Stimulated activated CD8-positive, alpha-beta memory T cell treated with anti-CD3 and anti-CD28 coated beads, Interleukin-7, amount 100 ng/mL, for 24 hours (primary cell): ENCODE results near the gene SEMA3D.
"Not testable (repeated sequence)": the region's sequence is repeated elsewhere in the genome, so short reads cannot be mapped to it uniquely, and the experiment has no call there.

Experiments used
- DNase-seq: peaks from one replicate; pipeline ENCODE4 v3.0.0-alpha.2; 2020; ENCODE audit warnings: low read depth

Gene SEMA3D

DNA sequence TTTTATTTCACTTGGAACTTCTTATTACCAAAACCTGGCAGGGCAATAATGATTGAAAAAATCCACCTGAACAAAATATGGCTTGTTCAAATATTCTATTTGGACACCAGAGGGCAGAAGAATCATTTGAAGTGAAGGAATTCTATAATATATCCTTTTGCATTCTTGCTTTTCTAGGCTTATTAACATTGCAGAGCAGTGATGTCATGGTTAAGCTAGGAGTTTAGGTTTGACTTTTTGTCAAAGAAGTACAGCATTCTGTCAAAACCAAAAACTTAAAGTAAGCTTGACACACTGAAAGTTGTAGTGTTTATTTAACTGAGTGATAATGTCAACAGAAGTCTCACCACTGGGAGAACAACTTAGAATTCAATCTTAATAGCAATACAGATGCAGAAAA, 156.0 kb downstream of the SEMA3D start:
- no peak for DNase-seq

DNA sequence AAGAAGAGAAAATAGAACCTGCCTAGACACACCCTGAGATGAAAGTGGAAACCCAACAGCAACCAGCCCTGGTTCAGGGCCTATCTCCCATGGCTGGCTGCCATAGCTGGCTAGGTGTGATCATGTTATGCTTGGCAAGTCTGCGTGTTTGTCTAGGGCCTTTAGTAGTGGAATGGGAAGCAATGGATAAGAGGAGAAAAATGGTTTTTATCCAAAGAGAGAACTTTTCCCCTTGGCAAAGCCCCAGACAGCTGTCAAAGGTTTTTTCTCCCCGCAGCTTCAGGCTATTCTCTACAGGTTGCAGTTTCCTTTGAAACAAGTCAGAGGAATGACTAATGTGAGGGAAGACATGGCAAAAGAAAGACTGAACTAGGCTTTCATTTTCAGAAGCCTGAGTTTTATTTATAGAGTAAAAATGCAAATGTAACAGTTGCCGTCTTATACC, 161.5 kb downstream of the SEMA3D start:
- no peak for DNase-seq

DNA sequence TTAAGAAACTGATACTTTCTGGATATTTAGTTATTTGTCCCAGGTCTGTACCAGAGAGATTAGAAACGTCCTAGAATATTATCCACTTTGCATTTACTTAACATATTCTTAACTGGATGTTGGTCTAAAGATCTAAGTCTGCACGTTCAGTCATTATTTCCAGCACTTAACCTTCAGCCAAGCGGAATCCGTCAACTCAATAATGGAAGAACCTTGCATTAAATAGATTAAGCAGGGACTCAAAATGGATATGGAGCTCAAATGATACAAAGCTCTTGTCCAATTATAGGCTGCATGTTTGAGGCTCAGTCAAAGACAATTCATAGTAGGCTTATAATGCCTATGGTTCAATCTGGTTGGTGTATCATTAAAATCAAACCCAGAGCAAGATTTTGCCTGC, 162.9 kb downstream of the SEMA3D start:
- DNase-seq: no peak

DNA sequence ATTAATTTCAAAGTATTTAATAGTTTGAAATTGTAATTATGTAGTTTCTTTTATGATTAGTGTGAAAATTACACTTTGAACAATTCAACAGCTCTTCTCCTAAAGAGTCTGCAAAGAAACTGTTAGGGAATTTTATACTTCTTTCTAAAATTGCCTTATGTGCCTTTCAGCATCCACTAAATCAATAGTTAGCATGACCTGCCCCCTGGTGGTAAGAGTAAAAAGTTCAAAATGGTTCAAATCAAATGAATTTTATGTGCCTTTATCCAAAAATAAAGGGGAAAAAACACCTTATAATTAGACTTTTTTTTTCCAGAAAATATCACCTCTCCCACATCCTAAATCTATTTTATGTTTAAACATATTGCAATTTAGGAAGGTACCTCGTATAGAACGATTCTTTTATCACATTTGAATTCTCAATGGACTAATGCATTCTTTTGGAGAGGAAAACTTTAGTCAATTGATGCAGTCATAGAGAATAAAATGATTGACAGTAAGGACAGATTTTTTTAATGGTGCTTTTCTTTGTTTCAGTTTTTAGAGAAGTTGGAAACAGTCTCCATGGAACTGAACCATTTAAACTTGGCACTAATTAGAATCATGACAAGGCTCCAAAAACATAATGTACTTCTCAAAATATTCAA, 163.7 kb downstream of the SEMA3D start:
- DNase-seq: no peak

DNA sequence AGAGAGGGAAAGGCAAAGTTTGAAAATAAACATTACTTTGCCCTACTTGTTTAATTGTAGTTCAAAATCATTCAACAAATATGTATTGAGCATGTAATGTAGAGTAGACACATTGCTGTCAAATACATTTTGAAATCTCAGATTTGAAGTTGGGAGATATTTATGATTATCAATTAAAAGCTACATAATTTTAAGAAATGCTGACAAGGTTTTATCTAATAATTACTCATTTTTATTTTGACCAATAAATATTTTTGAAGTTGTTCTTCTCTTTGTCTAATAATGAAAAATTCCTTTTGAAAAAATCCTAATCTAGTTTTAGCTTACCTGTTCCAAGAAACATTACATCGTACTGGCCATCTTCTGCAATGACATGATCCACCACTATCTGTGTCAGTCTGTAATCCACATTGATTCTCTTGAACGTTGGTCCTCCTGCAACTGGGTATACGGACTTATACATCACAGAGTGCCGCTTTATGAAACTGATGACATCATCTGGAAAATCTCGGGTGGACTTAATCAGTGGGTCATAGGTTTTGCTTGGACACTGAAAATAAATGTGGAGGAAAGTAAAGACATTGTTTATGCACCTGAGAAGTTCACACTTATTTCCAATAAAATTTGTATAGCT, 164.7 kb downstream of the SEMA3D start:
- no peak for DNase-seq

DNA sequence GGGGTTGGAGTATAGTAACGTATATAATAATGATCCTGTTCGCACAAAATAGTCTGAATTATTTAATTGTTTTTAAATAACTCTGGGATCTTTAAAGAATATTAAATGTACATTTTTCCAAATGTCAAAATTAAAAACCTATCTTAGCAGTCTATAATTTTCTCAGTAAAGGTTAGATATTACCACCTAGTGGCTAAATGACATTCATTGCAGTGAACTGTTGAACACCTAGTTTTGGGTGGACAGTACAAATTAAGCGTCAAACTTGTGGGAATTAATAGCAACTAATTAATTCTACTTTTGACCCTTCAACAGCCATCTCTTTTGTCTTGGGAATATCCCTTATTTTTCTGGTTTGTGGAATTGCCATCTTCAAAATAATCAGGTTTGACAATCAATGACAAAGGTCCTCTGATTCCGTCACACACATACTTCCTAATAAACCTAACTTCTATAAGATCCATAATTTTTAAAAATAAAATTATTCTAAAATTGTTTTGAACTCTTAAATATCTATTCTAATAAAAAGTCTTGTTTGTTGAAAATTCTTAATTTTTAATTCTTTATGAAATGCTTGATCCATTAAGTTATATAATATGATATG, 165.7 kb downstream of the SEMA3D start:
- DNase-seq: no peak

DNA sequence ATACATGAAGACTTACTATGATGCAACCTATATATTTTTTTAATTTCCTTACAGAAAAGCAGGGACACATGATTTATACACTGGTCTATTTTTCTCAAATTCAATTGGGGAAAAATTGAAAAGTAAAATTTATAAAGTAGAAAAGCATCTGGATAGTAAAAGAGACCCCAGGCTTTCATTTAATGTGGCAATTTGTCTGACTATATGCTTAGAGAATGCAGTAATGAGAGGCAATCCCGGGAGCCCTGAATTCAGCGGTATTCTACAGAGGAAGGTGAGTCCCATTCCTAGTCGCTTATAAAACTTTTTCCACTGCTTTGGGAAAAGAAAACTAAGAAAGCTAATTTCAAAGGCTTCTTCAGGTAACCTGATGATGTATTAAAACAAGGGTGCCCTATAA, 167.1 kb downstream of the SEMA3D start:
- DNase-seq: no peak

DNA sequence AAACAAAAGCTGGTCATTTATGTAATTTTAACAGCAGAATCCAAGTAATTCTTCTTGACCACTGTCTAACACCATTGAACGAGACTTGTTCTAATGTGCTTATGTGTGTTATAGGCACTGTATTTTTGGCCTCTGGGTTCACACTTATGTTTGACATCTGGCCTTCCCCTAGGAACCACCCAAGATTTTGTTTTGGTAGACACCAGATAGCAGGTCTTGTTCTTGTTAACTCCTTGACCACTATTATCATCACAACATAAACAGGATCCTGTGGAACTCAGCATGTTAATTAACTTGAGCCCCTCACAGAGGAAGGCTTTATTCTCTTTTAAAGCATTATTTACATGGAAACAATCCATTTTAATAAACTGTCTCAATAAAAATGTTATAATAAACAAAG, 167.7 kb downstream of the SEMA3D start:
- DNase-seq: no peak

DNA sequence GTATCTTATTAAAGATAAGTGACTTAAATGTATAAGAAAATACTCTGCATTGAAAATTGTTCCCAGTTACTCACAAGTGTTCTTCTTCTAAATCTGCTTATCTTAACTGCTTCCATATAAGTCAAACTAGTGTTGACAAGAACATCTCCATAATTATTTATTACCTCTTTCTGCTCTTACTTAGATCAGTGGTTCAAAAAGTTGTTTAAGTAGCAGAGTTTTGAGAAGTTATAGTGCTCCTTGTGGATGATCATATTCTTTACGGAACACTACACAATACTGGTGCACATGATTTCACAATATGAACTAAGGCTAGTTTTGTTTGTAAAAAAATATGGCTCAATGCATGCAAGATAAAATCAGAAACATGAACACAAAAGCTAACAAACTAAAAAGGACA, 168.4 kb downstream of the SEMA3D start:
- no peak for DNase-seq

DNA sequence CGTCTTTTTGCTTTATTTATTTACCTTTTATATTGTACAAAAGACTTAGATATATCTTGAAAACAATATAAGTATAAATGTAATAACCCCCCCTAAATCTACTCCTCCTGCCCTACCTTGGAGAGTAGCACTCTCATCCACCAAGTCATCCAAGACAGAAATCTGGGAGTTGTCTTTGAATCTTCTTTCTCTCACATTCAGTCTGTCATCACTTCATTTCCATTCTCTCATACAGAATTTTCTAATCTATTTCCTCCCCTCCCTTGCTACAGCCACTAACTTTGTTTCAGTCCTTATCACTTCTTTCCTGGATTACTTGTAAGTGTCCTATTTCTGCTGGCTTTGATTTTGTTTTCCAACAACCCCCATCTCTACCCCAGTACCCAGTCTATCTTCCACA, 170.6 kb downstream of the SEMA3D start:
- DNase-seq: no peak

DNA sequence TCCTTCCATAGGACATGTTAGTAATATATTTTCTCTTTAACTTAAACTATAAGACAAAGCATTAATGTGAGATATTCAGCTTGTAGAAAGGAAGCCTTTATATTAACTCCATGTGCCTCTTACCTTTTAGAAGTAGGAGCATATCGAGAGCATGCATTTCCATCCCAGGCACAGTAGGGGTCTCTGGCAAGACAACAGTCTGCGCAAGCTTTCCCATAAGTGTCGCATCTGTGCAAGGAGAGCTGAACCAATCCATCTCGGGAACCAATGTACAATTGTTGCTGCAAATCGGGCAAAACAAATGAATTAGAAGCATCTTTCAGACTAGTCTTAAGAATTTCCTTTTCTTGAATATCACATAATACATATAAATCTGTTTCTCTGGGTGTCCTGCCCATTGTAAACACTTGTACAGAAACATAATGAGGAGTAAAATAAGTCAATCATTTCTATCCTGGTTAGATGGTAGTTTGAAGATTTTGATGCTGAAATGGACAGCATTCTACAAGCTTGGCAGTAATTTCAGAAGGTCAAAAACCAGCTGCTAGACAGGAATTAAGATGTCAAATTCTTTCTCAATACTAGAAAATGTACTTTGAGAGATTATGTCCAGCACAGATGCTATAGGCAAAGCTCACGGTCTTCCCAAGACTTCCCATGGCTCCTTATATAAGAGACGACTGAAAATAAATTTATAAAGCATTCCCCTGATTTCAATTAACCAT, 171.8 kb downstream of the SEMA3D start:
- no peak for DNase-seq

DNA sequence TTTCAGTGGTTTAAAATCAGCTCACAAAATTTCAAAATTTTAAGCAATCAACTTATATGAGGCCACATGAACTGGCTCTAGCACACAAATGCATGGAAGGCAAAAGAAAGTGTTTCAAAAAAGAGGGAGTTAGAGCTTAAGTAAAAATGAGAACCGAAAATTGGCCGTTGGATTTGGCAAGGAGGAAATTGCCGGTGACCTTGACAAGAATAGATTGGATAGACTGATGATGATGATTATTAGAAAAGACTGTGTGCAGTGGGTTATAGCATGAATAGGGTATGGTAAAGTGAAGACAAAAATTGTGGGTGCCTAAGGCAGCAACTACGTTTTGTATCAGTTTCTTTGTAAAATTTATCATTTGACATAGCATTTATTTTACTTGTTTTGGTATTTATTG, 175.7 kb downstream of the SEMA3D start:
- no peak for DNase-seq

DNA sequence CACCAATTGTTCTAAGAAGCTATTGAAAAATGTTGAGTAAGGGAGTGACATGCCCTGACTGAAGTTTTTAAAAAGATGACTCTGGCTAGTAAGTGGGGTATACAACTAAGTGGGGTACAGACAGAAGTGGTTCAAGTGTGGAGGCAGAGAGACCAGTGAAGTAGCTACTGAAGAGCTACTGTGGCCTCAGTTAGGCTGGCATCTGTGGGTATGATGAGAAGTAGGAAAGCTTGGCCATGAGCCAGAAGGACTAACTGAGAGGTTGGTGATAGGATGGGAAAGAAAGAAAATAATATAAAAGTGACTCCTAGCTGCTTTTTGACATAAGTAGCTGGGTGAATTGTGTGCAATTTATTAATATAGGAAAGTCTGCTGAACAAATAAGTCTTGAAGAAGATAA, 176.6 kb downstream of the SEMA3D start:
- no peak for DNase-seq

DNA sequence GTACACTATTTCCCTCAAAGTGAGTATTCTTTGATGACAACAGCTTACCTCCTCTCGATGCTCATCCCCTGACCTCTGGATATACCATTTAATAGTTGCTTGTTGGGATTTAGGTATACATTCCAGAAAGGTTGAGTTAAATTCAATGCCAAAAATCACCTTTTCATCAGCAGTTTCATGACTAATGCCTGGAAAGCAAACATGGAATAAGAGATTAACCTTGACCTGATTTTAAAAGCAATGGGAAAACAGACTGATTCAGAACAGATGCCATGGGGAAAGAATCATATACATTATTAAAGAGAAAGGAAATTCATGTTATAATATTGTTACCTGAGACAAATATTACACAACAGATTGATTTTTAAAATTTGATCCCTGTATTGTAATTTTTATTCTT, 180.1 kb downstream of the SEMA3D start:
- no peak for DNase-seq

DNA sequence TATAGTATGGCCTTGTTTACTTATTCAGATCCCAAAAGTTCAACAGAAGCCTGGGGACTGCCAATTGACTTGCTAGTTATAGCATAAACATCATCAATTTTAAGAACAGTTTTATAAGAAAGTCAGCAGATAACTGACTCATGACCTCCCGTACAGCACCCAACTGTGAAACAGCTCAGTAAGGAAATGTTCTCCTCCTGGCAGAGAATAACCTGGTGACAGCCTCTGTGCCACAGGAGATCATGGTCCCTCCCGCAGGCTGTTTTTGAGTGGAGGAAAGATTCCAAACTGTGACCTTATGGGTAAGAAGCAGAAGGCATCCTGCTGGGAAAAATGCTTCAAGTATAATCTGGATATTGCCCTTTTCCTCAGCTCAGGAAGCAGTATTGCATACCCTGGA, 182.5 kb downstream of the SEMA3D start:
- DNase-seq: no peak

DNA sequence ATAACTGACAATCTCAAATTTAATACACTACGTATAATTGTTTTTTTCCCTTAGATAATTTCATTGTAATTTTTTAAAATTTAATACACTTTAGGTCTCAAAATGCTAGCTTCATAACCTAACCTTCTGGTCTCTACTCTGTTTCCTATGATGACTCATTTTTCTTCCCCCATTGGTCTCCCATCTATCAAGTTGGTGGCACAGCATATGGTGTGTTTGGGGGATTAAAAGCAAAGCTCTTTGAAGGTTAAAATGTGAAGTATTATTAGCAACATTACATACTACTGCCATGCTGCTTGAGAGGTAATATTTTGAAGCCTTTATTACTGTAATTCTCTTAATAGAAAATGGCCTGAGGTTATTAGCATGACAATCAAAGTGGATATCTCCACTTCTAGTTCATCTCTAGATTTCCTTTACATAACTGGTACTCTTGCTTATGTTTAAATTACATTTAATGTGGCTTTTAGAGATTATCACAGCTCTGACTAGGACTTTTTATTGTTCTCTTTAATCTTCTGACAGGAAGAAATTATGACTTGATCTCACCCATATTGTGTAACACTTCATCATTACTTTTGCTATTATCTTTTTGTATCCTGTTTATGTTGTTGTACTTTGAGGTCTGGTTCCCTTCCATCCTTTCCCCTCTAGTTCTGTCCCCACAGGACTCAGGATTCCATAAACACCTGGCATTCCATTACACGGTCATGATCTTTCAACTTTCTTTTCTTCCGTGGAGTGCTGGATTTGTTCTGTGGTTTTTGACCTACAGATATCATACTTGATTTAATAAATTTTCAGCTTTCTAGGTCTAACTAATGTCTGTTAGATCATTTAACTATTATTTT, 185.1 kb downstream of the SEMA3D start:
- no peak for DNase-seq

DNA sequence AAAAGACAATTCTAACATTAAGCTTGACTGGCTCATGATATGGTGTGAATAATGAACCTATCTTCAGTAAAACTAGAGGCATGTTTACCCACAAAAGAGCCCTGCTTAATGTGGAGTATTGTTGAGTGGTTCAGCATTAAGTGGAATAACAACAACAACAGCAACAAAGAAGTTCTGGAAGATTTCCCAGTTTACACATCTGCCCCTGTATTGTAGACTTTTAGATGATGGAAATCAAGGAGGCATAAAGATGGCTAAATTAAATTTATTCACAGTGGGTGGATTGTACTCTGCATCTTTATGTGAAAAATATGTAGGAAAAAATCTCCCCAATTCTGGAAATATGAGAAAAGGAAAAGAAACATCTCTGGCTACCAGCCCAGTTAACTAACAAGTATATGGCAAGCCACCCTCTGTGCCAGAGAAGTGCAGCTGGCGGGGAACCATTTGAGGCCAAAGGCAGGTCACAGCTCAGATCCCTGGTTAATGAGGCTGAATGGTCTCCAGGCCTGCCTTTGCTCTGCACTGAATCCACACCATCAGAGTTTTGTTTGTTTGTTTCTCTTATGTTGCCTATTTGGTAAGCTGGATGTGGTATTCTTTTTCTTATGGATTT, 186.0 kb downstream of the SEMA3D start:
- no peak for DNase-seq

DNA sequence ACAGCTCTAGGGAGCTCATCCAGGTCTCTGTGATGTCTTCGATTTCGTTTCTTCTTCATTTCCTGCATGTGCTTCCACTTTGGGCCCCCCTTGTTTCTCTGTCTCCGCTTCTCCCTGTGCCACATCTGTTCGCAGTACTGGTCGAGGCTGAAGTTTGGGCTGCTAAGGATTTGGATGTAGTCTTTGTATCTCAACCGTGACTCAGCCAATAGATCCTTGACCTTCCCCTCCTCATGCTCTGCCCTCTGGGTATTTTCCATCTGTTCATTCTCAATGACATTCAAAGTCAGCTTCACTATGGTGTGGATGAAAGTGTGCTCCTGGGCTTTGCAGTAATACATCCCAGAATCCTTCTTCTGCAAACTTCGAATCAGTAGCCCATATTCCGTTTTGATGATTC, 187.4 kb downstream of the SEMA3D start:
- DNase-seq: no peak

DNA sequence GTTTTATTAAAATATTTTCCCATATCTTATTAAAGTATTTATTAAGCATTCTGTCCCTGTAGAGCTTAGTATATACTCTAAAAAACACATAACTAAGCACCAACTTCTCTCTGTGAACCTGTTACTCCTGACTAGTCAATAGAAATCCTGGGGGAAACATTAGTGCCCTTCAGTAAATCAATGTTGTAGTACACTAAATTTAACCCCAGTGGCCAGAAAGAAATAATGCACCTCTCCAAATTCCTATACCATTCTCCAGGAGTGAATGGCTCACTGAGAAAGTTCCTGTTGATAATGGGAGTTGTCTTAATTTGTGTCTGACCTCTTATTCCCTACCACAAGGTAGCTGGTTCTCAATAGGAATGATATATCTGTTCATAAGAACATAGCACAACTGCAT, 188.2 kb downstream of the SEMA3D start:
- no peak for DNase-seq

DNA sequence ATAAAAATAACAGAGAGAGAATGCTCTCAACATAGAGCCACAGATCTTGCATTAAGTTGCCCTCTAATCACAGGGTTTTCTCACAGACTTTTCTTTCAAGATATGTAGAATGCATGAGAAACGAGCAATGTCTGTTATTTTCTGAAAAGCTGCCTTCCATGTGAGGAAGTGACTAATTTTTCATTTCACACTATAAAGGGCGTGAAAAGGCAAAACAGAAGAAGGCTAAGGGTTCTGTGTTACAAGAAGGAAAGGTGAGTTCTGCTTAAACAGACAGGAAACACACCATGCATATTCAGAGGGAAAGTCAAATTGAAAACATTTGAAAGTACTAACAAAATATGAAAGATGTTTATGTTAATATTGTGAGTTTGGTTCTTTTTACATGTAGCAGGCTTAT, 189.2 kb downstream of the SEMA3D start:
- no peak for DNase-seq

DNA sequence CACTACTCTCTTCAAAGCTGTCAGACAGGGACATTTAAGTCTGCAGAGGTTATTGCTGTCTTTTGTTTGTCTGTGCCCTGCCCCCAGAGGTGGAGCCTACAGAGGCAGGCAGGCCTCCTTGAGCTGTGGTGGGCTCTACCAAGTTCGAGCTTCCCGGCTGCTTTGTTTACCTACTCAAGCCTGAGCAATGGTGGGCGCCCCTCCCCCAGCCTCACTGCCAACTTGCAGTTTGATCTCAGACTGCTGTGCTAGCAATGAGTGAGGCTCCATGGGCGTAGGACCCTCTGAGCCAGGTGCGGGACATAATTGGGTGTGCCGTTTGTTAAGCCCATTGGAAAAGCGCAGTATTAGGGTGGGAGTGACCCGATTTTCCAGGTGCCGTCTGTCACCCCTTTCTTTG, 193.9 kb downstream of the SEMA3D start:
- DNase-seq: not testable (repeated sequence)
